Lower leg skin (tissue), 3 donors: ENCODE results near the gene TGFB2.

Experiments
- POLR2A ChIP-seq, 2 donors: fragments of 450-650 bp; IDR thresholded peaks; one replicate each; pipeline ENCODE4 v1.6.1; 2016 to 2017; ENCODE audit warnings: antibody characterized with exemption in 2 of 2, mild to moderate bottlenecking in 1 of 2, moderate library complexity in 1 of 2
- TF ChIP-seq, protein P1 (sequence below), 3 donors: fragments of 450-650 bp; IDR thresholded peaks; one replicate each; pipeline ENCODE4 v1.5.1; 2016; ENCODE audit warnings: antibody characterized with exemption in 3 of 3, mild to moderate bottlenecking in 3 of 3, moderate library complexity in 2 of 3

DNA sequence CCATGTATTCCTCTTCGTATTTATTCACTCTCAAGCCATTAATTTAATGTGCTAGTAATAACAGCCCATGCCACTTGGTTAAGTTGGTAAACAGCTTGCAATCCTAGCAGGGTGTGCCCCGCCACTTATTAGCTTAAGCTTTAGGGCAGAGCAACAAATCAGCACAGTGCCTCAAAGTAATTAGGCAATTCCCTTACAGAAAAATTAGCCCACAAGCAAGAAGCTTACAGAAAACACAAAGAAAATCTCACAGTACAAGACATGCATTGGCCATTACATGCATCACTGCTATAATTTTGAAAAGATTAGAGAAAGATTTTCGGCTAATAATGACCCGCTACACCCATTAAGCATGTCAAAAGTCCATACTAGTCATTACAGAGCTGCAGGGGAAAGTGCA lies 47.6 kb downstream of the TGFB2 start:
- no peak for TF ChIP-seq POLR2A (IDR thresholded peaks at IDR 0.05)
- TF ChIP-seq, protein P1, sequence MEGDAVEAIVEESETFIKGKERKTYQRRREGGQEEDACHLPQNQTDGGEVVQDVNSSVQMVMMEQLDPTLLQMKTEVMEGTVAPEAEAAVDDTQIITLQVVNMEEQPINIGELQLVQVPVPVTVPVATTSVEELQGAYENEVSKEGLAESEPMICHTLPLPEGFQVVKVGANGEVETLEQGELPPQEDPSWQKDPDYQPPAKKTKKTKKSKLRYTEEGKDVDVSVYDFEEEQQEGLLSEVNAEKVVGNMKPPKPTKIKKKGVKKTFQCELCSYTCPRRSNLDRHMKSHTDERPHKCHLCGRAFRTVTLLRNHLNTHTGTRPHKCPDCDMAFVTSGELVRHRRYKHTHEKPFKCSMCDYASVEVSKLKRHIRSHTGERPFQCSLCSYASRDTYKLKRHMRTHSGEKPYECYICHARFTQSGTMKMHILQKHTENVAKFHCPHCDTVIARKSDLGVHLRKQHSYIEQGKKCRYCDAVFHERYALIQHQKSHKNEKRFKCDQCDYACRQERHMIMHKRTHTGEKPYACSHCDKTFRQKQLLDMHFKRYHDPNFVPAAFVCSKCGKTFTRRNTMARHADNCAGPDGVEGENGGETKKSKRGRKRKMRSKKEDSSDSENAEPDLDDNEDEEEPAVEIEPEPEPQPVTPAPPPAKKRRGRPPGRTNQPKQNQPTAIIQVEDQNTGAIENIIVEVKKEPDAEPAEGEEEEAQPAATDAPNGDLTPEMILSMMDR (IDR thresholded peaks at IDR 0.05) = no peak
